ENCODE data around the gene MFGE8. TPM values are rescaled to one million over a fixed set of nuclear protein-coding genes. Genes with fewer than 3 reads are reported as not detected.

MFGE8 gene
- total and polyA plus RNA-seq, 9 of the 15 experiments (the other 6 are each of a cell fraction or from before 2014, with no cell fraction given): 2.3 to 142 (median 62.3) TPM

- TF ChIP-seq, protein P1, sequence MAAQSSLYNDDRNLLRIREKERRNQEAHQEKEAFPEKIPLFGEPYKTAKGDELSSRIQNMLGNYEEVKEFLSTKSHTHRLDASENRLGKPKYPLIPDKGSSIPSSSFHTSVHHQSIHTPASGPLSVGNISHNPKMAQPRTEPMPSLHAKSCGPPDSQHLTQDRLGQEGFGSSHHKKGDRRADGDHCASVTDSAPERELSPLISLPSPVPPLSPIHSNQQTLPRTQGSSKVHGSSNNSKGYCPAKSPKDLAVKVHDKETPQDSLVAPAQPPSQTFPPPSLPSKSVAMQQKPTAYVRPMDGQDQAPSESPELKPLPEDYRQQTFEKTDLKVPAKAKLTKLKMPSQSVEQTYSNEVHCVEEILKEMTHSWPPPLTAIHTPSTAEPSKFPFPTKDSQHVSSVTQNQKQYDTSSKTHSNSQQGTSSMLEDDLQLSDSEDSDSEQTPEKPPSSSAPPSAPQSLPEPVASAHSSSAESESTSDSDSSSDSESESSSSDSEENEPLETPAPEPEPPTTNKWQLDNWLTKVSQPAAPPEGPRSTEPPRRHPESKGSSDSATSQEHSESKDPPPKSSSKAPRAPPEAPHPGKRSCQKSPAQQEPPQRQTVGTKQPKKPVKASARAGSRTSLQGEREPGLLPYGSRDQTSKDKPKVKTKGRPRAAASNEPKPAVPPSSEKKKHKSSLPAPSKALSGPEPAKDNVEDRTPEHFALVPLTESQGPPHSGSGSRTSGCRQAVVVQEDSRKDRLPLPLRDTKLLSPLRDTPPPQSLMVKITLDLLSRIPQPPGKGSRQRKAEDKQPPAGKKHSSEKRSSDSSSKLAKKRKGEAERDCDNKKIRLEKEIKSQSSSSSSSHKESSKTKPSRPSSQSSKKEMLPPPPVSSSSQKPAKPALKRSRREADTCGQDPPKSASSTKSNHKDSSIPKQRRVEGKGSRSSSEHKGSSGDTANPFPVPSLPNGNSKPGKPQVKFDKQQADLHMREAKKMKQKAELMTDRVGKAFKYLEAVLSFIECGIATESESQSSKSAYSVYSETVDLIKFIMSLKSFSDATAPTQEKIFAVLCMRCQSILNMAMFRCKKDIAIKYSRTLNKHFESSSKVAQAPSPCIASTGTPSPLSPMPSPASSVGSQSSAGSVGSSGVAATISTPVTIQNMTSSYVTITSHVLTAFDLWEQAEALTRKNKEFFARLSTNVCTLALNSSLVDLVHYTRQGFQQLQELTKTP (IDR thresholded peaks at IDR 0.05; ENCODE audit: low read depth in 1 of 2, partially characterized antibody in 2 of 2): no peak
- TF ChIP-seq NUFIP1 (IDR thresholded peaks at IDR 0.05; ENCODE audit: partially characterized antibody): no peak
- TF ChIP-seq BRF2 (IDR thresholded peaks at IDR 0.05; ENCODE audit: borderline replicate concordance, insufficient read depth, insufficient read length): no peak
- TF ChIP-seq TGIF2 (CRISPR knock-in tag; IDR thresholded peaks at IDR 0.05): no peak
- TF ChIP-seq HMG20B (CRISPR knock-in tag; IDR thresholded peaks at IDR 0.05): no peak
- no peak for TF ChIP-seq ZBTB40 (IDR thresholded peaks at IDR 0.05)
- no peak for TF ChIP-seq ZBTB40 (CRISPR knock-in tag; IDR thresholded peaks at IDR 0.05)
- TF ChIP-seq, protein P2, sequence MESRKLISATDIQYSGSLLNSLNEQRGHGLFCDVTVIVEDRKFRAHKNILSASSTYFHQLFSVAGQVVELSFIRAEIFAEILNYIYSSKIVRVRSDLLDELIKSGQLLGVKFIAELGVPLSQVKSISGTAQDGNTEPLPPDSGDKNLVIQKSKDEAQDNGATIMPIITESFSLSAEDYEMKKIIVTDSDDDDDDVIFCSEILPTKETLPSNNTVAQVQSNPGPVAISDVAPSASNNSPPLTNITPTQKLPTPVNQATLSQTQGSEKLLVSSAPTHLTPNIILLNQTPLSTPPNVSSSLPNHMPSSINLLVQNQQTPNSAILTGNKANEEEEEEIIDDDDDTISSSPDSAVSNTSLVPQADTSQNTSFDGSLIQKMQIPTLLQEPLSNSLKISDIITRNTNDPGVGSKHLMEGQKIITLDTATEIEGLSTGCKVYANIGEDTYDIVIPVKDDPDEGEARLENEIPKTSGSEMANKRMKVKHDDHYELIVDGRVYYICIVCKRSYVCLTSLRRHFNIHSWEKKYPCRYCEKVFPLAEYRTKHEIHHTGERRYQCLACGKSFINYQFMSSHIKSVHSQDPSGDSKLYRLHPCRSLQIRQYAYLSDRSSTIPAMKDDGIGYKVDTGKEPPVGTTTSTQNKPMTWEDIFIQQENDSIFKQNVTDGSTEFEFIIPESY (CRISPR knock-in tag; IDR thresholded peaks at IDR 0.05): no peak
- no peak for TF ChIP-seq GABPB1 (CRISPR knock-in tag; IDR thresholded peaks at IDR 0.05)
- no peak for TF ChIP-seq HIVEP1 (CRISPR knock-in tag; IDR thresholded peaks at IDR 0.05)
These were observed 36.7 kb upstream of the MFGE8 start (continued) for GRCh38 chr15:88949734-88950400.

Data from K562 (cell line).